Trophoblast cell (in vitro differentiated cells and primary cell): ENCODE results near the gene UGT1A8.

ENCODE experiments used
- DNase-seq, 2 donors: peaks; one replicate each; pipeline ENCODE4 v3.0.0-alpha.2; 2016
- H2AFZ ChIP-seq: 2 replicates; pipeline ENCODE4 v1.6.1; 2013; ENCODE audit warnings: low read length, moderate library complexity, mild to moderate bottlenecking; ENCODE audit not compliant: insufficient read depth, poor library complexity
- H2AK5ac ChIP-seq: 2 replicates; pipeline ENCODE4 v1.6.1; 2013; ENCODE audit warnings: mild to moderate bottlenecking, low read length
- H2BK120ac ChIP-seq: 2 replicates; pipeline ENCODE4 v1.6.1; 2013; ENCODE audit warnings: low read length, mild to moderate bottlenecking, moderate library complexity; ENCODE audit not compliant: insufficient read depth, poor library complexity
- H2BK12ac ChIP-seq: 2 replicates; pipeline ENCODE4 v1.6.1; 2013; ENCODE audit warnings: mild to moderate bottlenecking, low read length, moderate library complexity
- H2BK5ac ChIP-seq: 2 replicates; pipeline ENCODE4 v1.6.1; 2013; ENCODE audit warnings: low read length, low read depth, moderate library complexity, mild to moderate bottlenecking; ENCODE audit not compliant: poor library complexity
- H3K14ac ChIP-seq: 2 replicates; pipeline ENCODE4 v1.6.1; 2013; ENCODE audit warnings: mild to moderate bottlenecking, low read length
- H3K18ac ChIP-seq: 2 replicates; pipeline ENCODE4 v1.6.1; 2013; ENCODE audit warnings: mild to moderate bottlenecking, low read length
- H3K23ac ChIP-seq: 2 replicates; pipeline ENCODE4 v1.6.1; 2013; ENCODE audit warnings: low read length
- H3K27ac ChIP-seq: 2 replicates; pipeline ENCODE4 v1.5.1; 2013; ENCODE audit warnings: low read depth, mild to moderate bottlenecking, inconsistent platforms, low read length, moderate library complexity
- H3K27me3 ChIP-seq: 2 replicates; pipeline ENCODE4 v1.6.1; 2013; ENCODE audit warnings: inconsistent platforms, mild to moderate bottlenecking, low read length, moderate library complexity; ENCODE audit not compliant: insufficient read depth
- H3K36me3 ChIP-seq, 2 experiments: 1 replicate in 1 of 2; 2 replicates in 1 of 2; pipeline ENCODE4 v1.6.1; 2013; ENCODE audit warnings: low read length in 2 of 2, mild to moderate bottlenecking in 2 of 2, moderate library complexity in 1 of 2; ENCODE audit not compliant: insufficient read depth in 2 of 2, control insufficient read depth in 1 of 2
- H3K4ac ChIP-seq: 2 replicates; pipeline ENCODE4 v1.6.1; 2013; ENCODE audit warnings: low read depth, mild to moderate bottlenecking, low read length, moderate library complexity
- H3K4me1 ChIP-seq, 2 experiments: 1 replicate in 1 of 2; 2 replicates in 1 of 2; pipeline ENCODE4 v1.6.1; 2013; ENCODE audit warnings: low read length in 2 of 2, mild to moderate bottlenecking in 2 of 2, moderate library complexity in 1 of 2; ENCODE audit not compliant: insufficient read depth in 2 of 2, control insufficient read depth in 1 of 2
- H3K4me2 ChIP-seq: 2 replicates; pipeline ENCODE4 v1.6.1; 2013; ENCODE audit warnings: inconsistent platforms, mild to moderate bottlenecking, low read length, moderate library complexity
- H3K4me3 ChIP-seq: 2 replicates; pipeline ENCODE4 v1.5.1; 2013; ENCODE audit warnings: mild to moderate bottlenecking, low read depth, low read length, inconsistent platforms
- H3K79me1 ChIP-seq: one replicate; pipeline ENCODE4 v1.6.1; 2013; ENCODE audit warnings: low read length
- H3K79me2 ChIP-seq: 2 replicates; pipeline ENCODE4 v1.6.1; 2013; ENCODE audit warnings: low read length, mild to moderate bottlenecking; ENCODE audit not compliant: control insufficient read depth, insufficient read depth, poor library complexity
- H3K9ac ChIP-seq: 2 replicates; pipeline ENCODE4 v1.6.1; 2013; ENCODE audit warnings: mild to moderate bottlenecking, low read length
- H3K9me3 ChIP-seq: 2 replicates; pipeline ENCODE4 v1.6.1; 2013; ENCODE audit warnings: low read depth, mild to moderate bottlenecking, control low read depth, inconsistent platforms, low read length; ENCODE audit not compliant: insufficient read depth
- H4K12ac ChIP-seq: 2 replicates; pipeline ENCODE4 v1.6.1; 2013; ENCODE audit warnings: low read depth, mild to moderate bottlenecking, low read length, moderate library complexity
- H4K8ac ChIP-seq: 2 replicates; pipeline ENCODE4 v1.6.1; 2013; ENCODE audit warnings: low read depth, mild to moderate bottlenecking, low read length, moderate library complexity
- H4K91ac ChIP-seq: one replicate; pipeline ENCODE4 v1.6.1; 2013; ENCODE audit warnings: low read depth, mild to moderate bottlenecking, low read length, moderate library complexity
- WGBS: extraction: QIAGEN DNeasy Blood & Tissue Kit; methylation state at CpG from one replicate; pipeline ENCODE4 v1.1.7; 2013; ENCODE audit warnings: missing lambda C conversion rate; ENCODE audit not compliant: insufficient read length, insufficient coverage; ENCODE audit errors: extremely low coverage; 5-methylcytosine and 5-hydroxymethylcytosine counted together

Gene UGT1A8

GRCh38 chr2:233691443-233692433, 74.3 kb downstream of the UGT1A8 start:
- no peak overlapping the region for H4K8ac ChIP-seq
- H4K12ac ChIP-seq, result no peak overlapping the region
- no peak for DNase-seq
- H3K14ac ChIP-seq, result no peak overlapping the region
- H3K4me2 ChIP-seq, result no peak overlapping the region
- H3K4ac ChIP-seq, result no peak overlapping the region
- no peak overlapping the region for H3K18ac ChIP-seq
- no peak overlapping the region for H2AFZ ChIP-seq
- H3K9me3 ChIP-seq, result no peaks in the 10 kb centered on the region
- no peak overlapping the region for H3K27ac ChIP-seq
- no peak overlapping the region for H3K23ac ChIP-seq
- no peaks in the 10 kb centered on the region for H3K79me1 ChIP-seq
- H2BK5ac ChIP-seq, result no peak overlapping the region
- no CpG with 5 or more reads among the region's 11 CpGs for WGBS
- no peaks in the 10 kb centered on the region for H3K79me2 ChIP-seq
- H3K4me3 ChIP-seq, result no peak overlapping the region
- no peak overlapping the region for H4K91ac ChIP-seq
- H3K4me1 ChIP-seq, result no peaks in the 10 kb centered on the region
- H2BK120ac ChIP-seq, result no peak overlapping the region
- H3K9ac ChIP-seq, result no peak overlapping the region
- H2BK12ac ChIP-seq, result no peak overlapping the region
- H3K36me3 ChIP-seq, result no peaks in the 10 kb centered on the region
- no peak overlapping the region for H2AK5ac ChIP-seq
- no peaks in the 10 kb centered on the region for H3K27me3 ChIP-seq

- H3K27me3 ChIP-seq, result no peaks in the 10 kb centered on the region
- WGBS, result no CpG with 5 or more reads among the region's 4 CpGs
- H3K79me1 ChIP-seq, result no peaks in the 10 kb centered on the region
- no peaks in the 10 kb centered on the region for H3K79me2 ChIP-seq
- H3K36me3 ChIP-seq, result no peaks in the 10 kb centered on the region
- no peak within 1 kb of the TSS for H2AK5ac ChIP-seq
- no peak within 1 kb of the TSS for H4K12ac ChIP-seq
- H2BK120ac ChIP-seq, result no peak within 1 kb of the TSS
- no peak within 1 kb of the TSS for H3K23ac ChIP-seq
- DNase-seq, result no peak
- H3K9me3 ChIP-seq, result no peaks in the 10 kb centered on the region
- H3K9ac ChIP-seq, result no peak within 1 kb of the TSS
- no peak within 1 kb of the TSS for H2AFZ ChIP-seq
- no peak within 1 kb of the TSS for H3K4me2 ChIP-seq
- no peak within 1 kb of the TSS for H3K18ac ChIP-seq
- no peak within 1 kb of the TSS for H4K91ac ChIP-seq
- no peak within 1 kb of the TSS for H2BK12ac ChIP-seq
- H3K4me1 ChIP-seq, result no peaks in the 10 kb centered on the region
- H3K27ac ChIP-seq, result no peak within 1 kb of the TSS
- H3K4me3 ChIP-seq, result no peak within 1 kb of the TSS
- no peak within 1 kb of the TSS for H3K4ac ChIP-seq
- no peak within 1 kb of the TSS for H4K8ac ChIP-seq
- H2BK5ac ChIP-seq, result no peak within 1 kb of the TSS
- H3K14ac ChIP-seq, result no peak within 1 kb of the TSS
These were observed 75.2 kb downstream of the UGT1A8 start, which contains the start of gene UGT1A6 for GRCh38 chr2:233692648-233693047. Gene UGT1A6, plus strand, starts transcription at chr2:233692890. Its CDS starts 115 bp downstream, at chr2:233693005.

- no peak overlapping the region for H3K14ac ChIP-seq
- H3K36me3 ChIP-seq, result no peaks in the 10 kb centered on the region
- H3K9me3 ChIP-seq, result no peaks in the 10 kb centered on the region
- WGBS, result no CpG with 5 or more reads among the region's 6 CpGs
- no peak overlapping the region for H3K27ac ChIP-seq
- H4K8ac ChIP-seq, result no peak overlapping the region
- no peak overlapping the region for H2BK12ac ChIP-seq
- no peak overlapping the region for H2BK5ac ChIP-seq
- H4K12ac ChIP-seq, result no peak overlapping the region
- H3K27me3 ChIP-seq, result no peaks in the 10 kb centered on the region
- H4K91ac ChIP-seq, result no peak overlapping the region
- H3K4ac ChIP-seq, result no peak overlapping the region
- H3K4me3 ChIP-seq, result no peak overlapping the region
- H2BK120ac ChIP-seq, result no peak overlapping the region
- H3K9ac ChIP-seq, result no peak overlapping the region
- H2AFZ ChIP-seq, result no peak overlapping the region
- no peak overlapping the region for H3K23ac ChIP-seq
- no peak overlapping the region for H3K18ac ChIP-seq
- H3K79me1 ChIP-seq, result no peaks in the 10 kb centered on the region
- no peak overlapping the region for H2AK5ac ChIP-seq
- no peaks in the 10 kb centered on the region for H3K79me2 ChIP-seq
- H3K4me1 ChIP-seq, result no peaks in the 10 kb centered on the region
- no peak overlapping the region for H3K4me2 ChIP-seq
- DNase-seq, result no peak
These were observed 76.5 kb downstream of the UGT1A8 start for GRCh38 chr2:233693963-233694362.

GRCh38 chr2:233698740-233699139, 81.3 kb downstream of the UGT1A8 start:
- Histone ChIP-seq H3K4me2 (no peak overlapping the region), H3K23ac (no peak overlapping the region), H2AFZ (no peak overlapping the region), H3K27me3 (no peaks in the 10 kb centered on the region), H4K91ac (peak overlapping the region; percentile 1), H2AK5ac (no peak overlapping the region), H4K8ac (no peak overlapping the region), H3K79me1 (peaks cover 4% of the 10 kb centered on the region), H3K4ac (no peak overlapping the region), H4K12ac (no peak overlapping the region), H3K18ac (no peak overlapping the region), H3K14ac (no peak overlapping the region), H3K9me3 (no peaks in the 10 kb centered on the region), H3K27ac (no peak overlapping the region), H3K4me1 (peaks cover 0 to 2% of the 10 kb centered on the region in 2 experiments), H2BK12ac (peak overlapping the region; percentile 72), H3K4me3 (no peak overlapping the region), H2BK5ac (peak overlapping the region; percentile 33), H3K79me2 (peaks cover 1% of the 10 kb centered on the region), H2BK120ac (no peak overlapping the region), H3K9ac (no peak overlapping the region), H3K36me3 (no peaks in the 10 kb centered on the region)
- WGBS, result no CpG with 5 or more reads among the region's 4 CpGs
- no peak for DNase-seq
